Limb (tissue), 2 donors: ENCODE measurements around the gene KIRREL3.

ENCODE experiments used
- DNase-seq, 2 donors: peaks; one replicate each; pipeline ENCODE4 v3.0.0-alpha.2; 2016; ENCODE audit errors: extremely low spot score in 2 of 2

KIRREL3 gene

GRCh38 chr11:126452241-126453101 lies 548.1 kb downstream of the KIRREL3 start:
- peak; percentile 64 to 66 for DNase-seq

GRCh38 chr11:126451211-126451802 lies 549.3 kb downstream of the KIRREL3 start:
- DNase-seq = no peak

- no peak for DNase-seq
Observed at GRCh38 chr11:126450806-126451205, 549.8 kb downstream of the KIRREL3 start.

GRCh38 chr11:126450198-126450597 lies 550.4 kb downstream of the KIRREL3 start:
- DNase-seq = no peak

GRCh38 chr11:126446581-126446980 lies 554.0 kb downstream of the KIRREL3 start:
- DNase-seq = no peak

- DNase-seq = no peak
Observed at GRCh38 chr11:126444072-126444471, 556.5 kb downstream of the KIRREL3 start.

GRCh38 chr11:126443120-126443519 lies 557.5 kb downstream of the KIRREL3 start:
- DNase-seq = peak in 1 of 2 donors; percentile 54

GRCh38 chr11:126440792-126441514 lies 559.6 kb downstream of the KIRREL3 start:
- DNase-seq = peak; percentile 79 to 93

GRCh38 chr11:126440276-126440675 lies 560.3 kb downstream of the KIRREL3 start:
- no peak for DNase-seq

GRCh38 chr11:126438691-126439090 lies 561.9 kb downstream of the KIRREL3 start:
- no peak for DNase-seq

- DNase-seq = no peak
Observed at GRCh38 chr11:126438272-126438671, 562.3 kb downstream of the KIRREL3 start.

GRCh38 chr11:126437731-126438130 lies 562.8 kb downstream of the KIRREL3 start:
- no peak for DNase-seq

- DNase-seq = no peak
Observed at GRCh38 chr11:126436209-126436755, 564.3 kb downstream of the KIRREL3 start.

- no peak for DNase-seq
Observed at GRCh38 chr11:126434950-126435335, 565.6 kb downstream of the KIRREL3 start.

GRCh38 chr11:126433989-126434949 lies 566.3 kb downstream of the KIRREL3 start:
- DNase-seq = no peak

GRCh38 chr11:126433244-126433846 lies 567.2 kb downstream of the KIRREL3 start:
- DNase-seq = no peak

- no peak for DNase-seq
Observed at GRCh38 chr11:126432525-126432924, 568.0 kb downstream of the KIRREL3 start.

GRCh38 chr11:126432065-126432461 lies 568.5 kb downstream of the KIRREL3 start:
- no peak for DNase-seq

GRCh38 chr11:126431401-126432064 lies 569.0 kb downstream of the KIRREL3 start:
- DNase-seq = no peak
